ENCODE measurements around the gene BCAS3. TPM values are rescaled to one million over a fixed set of nuclear protein-coding genes. Genes with fewer than 3 reads are reported as not detected.
"Not testable (repeated sequence)": the region's sequence is repeated elsewhere in the genome, so short reads cannot be mapped to it uniquely, and the experiment has no call there.

The BCAS3 gene
- total RNA-seq, 2 donors from 2014 or later = 14.7 to 17.5 TPM

- DNase-seq (no peak), ATAC-seq (no peak)
- intact Hi-C loops (cut with DNase I) = no loop called here
These were observed 560.8 kb downstream of the BCAS3 start for GRCh38 chr17:61238455-61238933.

GRCh38 chr17:61239327-61239726 is 561.7 kb downstream of the BCAS3 start:
- intact Hi-C loops (cut with DNase I) = no loop called here
- ATAC-seq = no peak

GRCh38 chr17:61239953-61240352 is 562.3 kb downstream of the BCAS3 start:
- ATAC-seq = no peak
- intact Hi-C loops (cut with DNase I) = no loop called here

More at GRCh38 chr17:61239327-61239726, 561.7 kb downstream of the BCAS3 start:
- no peak for DNase-seq

GRCh38 chr17:61240851-61241468 is 563.3 kb downstream of the BCAS3 start:
- intact Hi-C loops (cut with DNase I) = no loop called here
- ATAC-seq = no peak
- no peak for DNase-seq

More at GRCh38 chr17:61239953-61240352, 562.3 kb downstream of the BCAS3 start:
- DNase-seq = no peak

GRCh38 chr17:61244988-61245387 is 567.3 kb downstream of the BCAS3 start:
- intact Hi-C loops (cut with DNase I); ATAC-seq; DNase-seq: not testable (repeated sequence)

- DNase-seq (no peak), ATAC-seq (no peak)
- intact Hi-C loops (cut with DNase I) = no loop called here
These were observed 568.1 kb downstream of the BCAS3 start for GRCh38 chr17:61245706-61246135.

GRCh38 chr17:61247439-61247838 is 569.8 kb downstream of the BCAS3 start:
- intact Hi-C loops (cut with DNase I) = no loop called here
- DNase-seq (no peak), ATAC-seq (peak in 1 of 2 donors; percentile 28)

- DNase-seq = no peak
- intact Hi-C loops (cut with DNase I) = no loop called here
These were observed 570.7 kb downstream of the BCAS3 start for GRCh38 chr17:61248399-61248798.

GRCh38 chr17:61249649-61250299 is 572.1 kb downstream of the BCAS3 start:
- no peak for ATAC-seq
- intact Hi-C loops (cut with DNase I) = no loop called here
- no peak for DNase-seq

More at GRCh38 chr17:61248399-61248798, 570.7 kb downstream of the BCAS3 start:
- ATAC-seq = no peak

- DNase-seq (no peak), ATAC-seq (no peak)
- intact Hi-C loops (cut with DNase I) = no loop called here
These were observed 572.8 kb downstream of the BCAS3 start for GRCh38 chr17:61250335-61250890.

GRCh38 chr17:61251939-61252865 is 574.6 kb downstream of the BCAS3 start:
- peak; percentile 97 to 98 for ATAC-seq
- intact Hi-C loops (cut with DNase I) = no loop called here
- DNase-seq = peak; percentile 94

- no peak for ATAC-seq
- intact Hi-C loops (cut with DNase I) = no loop called here
- DNase-seq = peak; percentile 62
These were observed 575.7 kb downstream of the BCAS3 start for GRCh38 chr17:61253362-61253761.

GRCh38 chr17:61253937-61254574 is 576.4 kb downstream of the BCAS3 start:
- intact Hi-C loops (cut with DNase I) = no loop called here
- DNase-seq = no peak
- ATAC-seq = no peak

- ATAC-seq = no peak
These were observed 577.3 kb downstream of the BCAS3 start for GRCh38 chr17:61254904-61255303.

GRCh38 chr17:61255647-61256046 is 578.0 kb downstream of the BCAS3 start:
- no peak for DNase-seq
- no peak for ATAC-seq
- intact Hi-C loops (cut with DNase I) = no loop called here

More at GRCh38 chr17:61254904-61255303, 577.3 kb downstream of the BCAS3 start:
- intact Hi-C loops (cut with DNase I) = no loop called here
- no peak for DNase-seq

GRCh38 chr17:61259360-61259759 is 581.7 kb downstream of the BCAS3 start:
- ATAC-seq (no peak), DNase-seq (no peak)
- intact Hi-C loops (cut with DNase I) = no loop called here

- peak; percentile 24 for DNase-seq
- intact Hi-C loops (cut with DNase I) = loop anchor here in 1 of 2 donors (5.0 kb wide), 1 partner anchor 52 kb away; no protein-coding TSS in a partner anchor
These were observed 582.6 kb downstream of the BCAS3 start for GRCh38 chr17:61260071-61260797.

More at GRCh38 chr17:61260071-61260797, 582.6 kb downstream of the BCAS3 start:
- peak; percentile 76 to 89 for ATAC-seq
